ENCODE measurements around the gene TFF1.

- TF ChIP-seq EZH2 (IDR thresholded peaks at IDR 0.05): no peak
- TF ChIP-seq, protein P1, sequence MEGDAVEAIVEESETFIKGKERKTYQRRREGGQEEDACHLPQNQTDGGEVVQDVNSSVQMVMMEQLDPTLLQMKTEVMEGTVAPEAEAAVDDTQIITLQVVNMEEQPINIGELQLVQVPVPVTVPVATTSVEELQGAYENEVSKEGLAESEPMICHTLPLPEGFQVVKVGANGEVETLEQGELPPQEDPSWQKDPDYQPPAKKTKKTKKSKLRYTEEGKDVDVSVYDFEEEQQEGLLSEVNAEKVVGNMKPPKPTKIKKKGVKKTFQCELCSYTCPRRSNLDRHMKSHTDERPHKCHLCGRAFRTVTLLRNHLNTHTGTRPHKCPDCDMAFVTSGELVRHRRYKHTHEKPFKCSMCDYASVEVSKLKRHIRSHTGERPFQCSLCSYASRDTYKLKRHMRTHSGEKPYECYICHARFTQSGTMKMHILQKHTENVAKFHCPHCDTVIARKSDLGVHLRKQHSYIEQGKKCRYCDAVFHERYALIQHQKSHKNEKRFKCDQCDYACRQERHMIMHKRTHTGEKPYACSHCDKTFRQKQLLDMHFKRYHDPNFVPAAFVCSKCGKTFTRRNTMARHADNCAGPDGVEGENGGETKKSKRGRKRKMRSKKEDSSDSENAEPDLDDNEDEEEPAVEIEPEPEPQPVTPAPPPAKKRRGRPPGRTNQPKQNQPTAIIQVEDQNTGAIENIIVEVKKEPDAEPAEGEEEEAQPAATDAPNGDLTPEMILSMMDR (IDR thresholded peaks at IDR 0.05): no peak
Observed at GRCh38 chr21:42348762-42349161, 17.6 kb downstream of the TFF1 start.

Measured in neural progenitor cell (in vitro differentiated cells).